ENCODE results near the gene MCF2L2.
"Not testable (repeated sequence)": the region's sequence is repeated elsewhere in the genome, so short reads cannot be mapped to it uniquely, and the experiment has no call there.

Gene MCF2L2

GRCh38 chr3:183443395-183444385 is 15.3 kb upstream of the MCF2L2 start:
- no peak for DNase-seq (ENCODE audit: low spot score)

GRCh38 chr3:183442994-183443393 is 14.6 kb upstream of the MCF2L2 start:
- DNase-seq (ENCODE audit: low spot score), result no peak

- DNase-seq (ENCODE audit: low spot score), result not testable (repeated sequence)
Observed at GRCh38 chr3:183440521-183440920, 12.1 kb upstream of the MCF2L2 start.

GRCh38 chr3:183439515-183439914 is 11.1 kb upstream of the MCF2L2 start:
- no peak for DNase-seq (ENCODE audit: low spot score)

GRCh38 chr3:183438735-183439134 is 10.3 kb upstream of the MCF2L2 start:
- DNase-seq (ENCODE audit: low spot score), result no peak

- DNase-seq (ENCODE audit: low spot score), result no peak
Observed at GRCh38 chr3:183437666-183438564, 9.5 kb upstream of the MCF2L2 start.

- no peak for DNase-seq (ENCODE audit: low spot score)
Observed at GRCh38 chr3:183437061-183437460, 8.6 kb upstream of the MCF2L2 start.

- peak; percentile 19 for DNase-seq (ENCODE audit: low spot score)
Observed at GRCh38 chr3:183435661-183436060, 7.2 kb upstream of the MCF2L2 start.

- DNase-seq (ENCODE audit: low spot score), result no peak
Observed at GRCh38 chr3:183434992-183435391, 6.6 kb upstream of the MCF2L2 start.

- DNase-seq (ENCODE audit: low spot score), result no peak
Observed at GRCh38 chr3:183434503-183434902, 6.1 kb upstream of the MCF2L2 start.

- peak; percentile 14 for DNase-seq (ENCODE audit: low spot score)
Observed at GRCh38 chr3:183430325-183430957, 2.0 kb upstream of the MCF2L2 start.

- DNase-seq (ENCODE audit: low spot score), result peak; percentile 17
Observed at GRCh38 chr3:183427876-183428446, 458 bp downstream of the MCF2L2 start.

GRCh38 chr3:183427196-183427875 is 1.1 kb downstream of the MCF2L2 start:
- DNase-seq (ENCODE audit: low spot score), result no peak

GRCh38 chr3:183418807-183419206 is 9.6 kb downstream of the MCF2L2 start:
- DNase-seq (ENCODE audit: low spot score), result not testable (repeated sequence)

- DNase-seq (ENCODE audit: low spot score), result no peak
Observed at GRCh38 chr3:183411216-183411922, 17.1 kb downstream of the MCF2L2 start.

- no peak for DNase-seq (ENCODE audit: low spot score)
Observed at GRCh38 chr3:183410759-183411158, 17.7 kb downstream of the MCF2L2 start.

GRCh38 chr3:183410280-183410679 is 18.1 kb downstream of the MCF2L2 start:
- DNase-seq (ENCODE audit: low spot score), result no peak

GRCh38 chr3:183409219-183409618 is 19.2 kb downstream of the MCF2L2 start:
- no peak for DNase-seq (ENCODE audit: low spot score)

GRCh38 chr3:183401678-183402077 is 26.7 kb downstream of the MCF2L2 start:
- no peak for DNase-seq (ENCODE audit: low spot score)

- no peak for DNase-seq (ENCODE audit: low spot score)
Observed at GRCh38 chr3:183400352-183400751, 28.1 kb downstream of the MCF2L2 start.
